ENCODE measurements around the gene DCAF15. TPM values are rescaled to one million over a fixed set of nuclear protein-coding genes. Genes with fewer than 3 reads are reported as not detected.

The DCAF15 gene
- total and polyA plus RNA-seq, 2 donors from 2014 or later, result 21.9 to 35.5 TPM

DNA sequence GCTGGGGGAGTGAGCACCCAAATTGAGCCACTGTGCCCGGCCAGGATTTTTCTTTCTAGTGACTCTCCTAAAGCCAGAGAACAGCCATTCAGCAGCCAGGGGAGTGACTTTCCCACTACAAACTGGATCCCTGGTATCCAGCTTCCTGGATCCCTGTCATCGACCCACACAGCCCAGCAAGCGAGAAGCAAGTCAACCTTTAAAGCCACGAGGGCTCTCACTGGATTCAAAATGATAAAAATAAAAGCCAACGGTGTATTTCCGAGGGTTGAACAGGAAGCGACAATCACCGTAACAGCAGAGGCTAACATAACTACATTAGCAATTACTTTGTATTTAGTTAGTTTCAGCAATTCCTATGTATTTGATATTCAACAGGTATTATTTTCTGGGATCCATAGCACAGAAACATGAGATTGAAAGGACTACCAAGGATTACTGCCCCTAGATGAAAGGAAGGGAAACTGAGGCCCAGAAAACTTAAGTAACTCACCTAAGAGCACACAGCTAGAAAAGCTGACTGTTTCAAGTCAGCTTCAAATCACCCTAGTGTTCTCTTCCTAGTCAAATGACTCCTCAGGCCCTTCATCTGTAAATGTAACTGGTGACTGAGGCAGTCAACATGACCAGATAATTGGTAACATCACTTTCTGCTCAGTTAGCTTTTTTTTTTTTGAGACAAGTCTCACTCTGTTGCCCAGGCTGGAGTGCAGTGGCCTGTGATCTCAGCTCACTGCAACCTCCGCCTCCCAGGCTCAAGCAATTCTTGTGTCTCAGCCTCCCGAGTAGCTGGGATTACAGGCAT lies 51.1 kb downstream of the DCAF15 start:
- Histone ChIP-seq H3K36me3 (ENCODE audit: control insufficient read depth in 2 of 3, insufficient read depth in 3 of 3, low read length in 3 of 3) (no peaks in the 10 kb centered on the region), H3K27ac (ENCODE audit: low read depth in 2 of 2, low read length in 2 of 2) (peak overlapping the region; percentile 56 to 69), H3K27me3 (ENCODE audit: control insufficient read depth, insufficient read depth, low read length) (no peaks in the 10 kb centered on the region), H3K9ac (ENCODE audit: low read length in 3 of 3) (peak overlapping the region in 1 of 3 donors; percentile 4), H3K4me1 (ENCODE audit: control insufficient read depth in 2 of 3, insufficient read depth in 2 of 3, low read depth in 1 of 3, low read length in 3 of 3) (peaks cover 0 to 23% (median 21%) of the 10 kb centered on the region in 3 donors), H3K4me3 (ENCODE audit: low read length in 3 of 3) (no peak overlapping the region), H3K9me3 (ENCODE audit: control insufficient read depth in 2 of 3, insufficient read depth in 1 of 3, low read length in 3 of 3) (no peaks in the 10 kb centered on the region)
- FAIRE-seq, result no peak
- no peak for TF ChIP-seq CTCF (IDR thresholded peaks at IDR 0.05; ENCODE audit: borderline replicate concordance, extremely low read depth, insufficient read depth)
- peak in 1 of 5 donors; percentile 22 for DNase-seq
- intact Hi-C loops (cut with DNase I), result no loop called here

GRCh38 chr19:14004619-14005348 lies 52.5 kb downstream of the DCAF15 start:
- Histone ChIP-seq H3K36me3 (ENCODE audit: control insufficient read depth in 2 of 3, insufficient read depth in 3 of 3, low read length in 3 of 3) (no peaks in the 10 kb centered on the region), H3K9me3 (ENCODE audit: control insufficient read depth in 2 of 3, insufficient read depth in 1 of 3, low read length in 3 of 3) (no peaks in the 10 kb centered on the region), H3K27ac (ENCODE audit: low read depth in 2 of 2, low read length in 2 of 2) (peak overlapping the region; percentile 97 to 99), H3K27me3 (ENCODE audit: control insufficient read depth, insufficient read depth, low read length) (no peaks in the 10 kb centered on the region), H3K9ac (ENCODE audit: low read length in 3 of 3) (peak overlapping the region in 1 of 3 donors; percentile 48), H3K4me1 (ENCODE audit: control insufficient read depth in 2 of 3, insufficient read depth in 2 of 3, low read depth in 1 of 3, low read length in 3 of 3) (peaks cover 0 to 23% (median 21%) of the 10 kb centered on the region in 3 donors), H3K4me3 (ENCODE audit: low read length in 3 of 3) (peak overlapping the region in 2 of 3 donors; percentile 51 to 65)
- TF ChIP-seq CTCF (IDR thresholded peaks at IDR 0.05; ENCODE audit: borderline replicate concordance, extremely low read depth, insufficient read depth), result no peak
- DNase-seq, result peak in 2 of 5 donors; percentile 39 to 83
- intact Hi-C loops (cut with DNase I), result no loop called here
- FAIRE-seq, result no peak

DNA sequence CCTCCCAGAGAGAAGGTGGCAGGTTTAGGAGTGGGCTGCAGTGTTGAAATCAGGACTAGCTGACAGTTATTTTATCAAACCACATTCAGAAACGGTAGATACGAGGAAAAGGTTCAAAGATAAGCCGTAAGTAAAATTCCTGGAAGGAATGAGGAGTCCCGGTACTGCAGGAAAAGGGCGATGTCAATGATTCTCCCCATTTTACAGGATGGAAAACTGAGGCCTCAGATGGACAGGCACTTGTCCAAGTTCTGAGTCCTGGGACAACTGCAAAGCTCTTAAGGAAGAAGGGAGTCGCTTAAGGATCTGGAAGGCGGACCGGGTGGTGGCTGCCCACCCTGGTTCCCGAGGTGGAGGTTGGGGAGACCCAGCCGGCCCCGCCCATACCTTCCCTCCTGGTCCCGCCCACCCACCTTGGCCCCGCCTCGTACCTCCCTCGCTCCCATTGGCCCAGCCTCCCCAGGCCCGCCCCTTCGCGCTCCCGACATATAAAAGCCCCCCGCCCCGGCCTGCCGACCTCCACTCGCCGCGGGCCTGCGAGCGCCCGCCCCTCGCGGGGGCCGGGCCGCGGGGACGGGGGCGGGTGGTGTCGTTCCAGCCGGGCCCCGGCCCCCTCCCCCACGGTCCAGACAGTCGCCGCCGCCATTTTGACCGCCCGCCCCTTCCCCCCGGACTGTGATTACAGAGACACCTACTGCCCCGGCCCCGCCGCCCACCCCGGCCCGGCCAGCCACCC lies 53.2 kb downstream of the DCAF15 start:
- Histone ChIP-seq H3K4me3 (ENCODE audit: low read length in 3 of 3) (peak overlapping the region; percentile 42 to 65 (median 56)), H3K9ac (ENCODE audit: low read length in 3 of 3) (peak overlapping the region in 1 of 3 donors; percentile 51), H3K27me3 (ENCODE audit: control insufficient read depth, insufficient read depth, low read length) (no peaks in the 10 kb centered on the region), H3K9me3 (ENCODE audit: control insufficient read depth in 2 of 3, insufficient read depth in 1 of 3, low read length in 3 of 3) (no peaks in the 10 kb centered on the region), H3K4me1 (ENCODE audit: control insufficient read depth in 2 of 3, insufficient read depth in 2 of 3, low read depth in 1 of 3, low read length in 3 of 3) (peaks cover 0 to 23% (median 21%) of the 10 kb centered on the region in 3 donors), H3K27ac (ENCODE audit: low read depth in 2 of 2, low read length in 2 of 2) (peak overlapping the region; percentile 97 to 99), H3K36me3 (ENCODE audit: control insufficient read depth in 2 of 3, insufficient read depth in 3 of 3, low read length in 3 of 3) (no peaks in the 10 kb centered on the region)
- DNase-seq, result peak; percentile 94 to 98 (median 96)
- intact Hi-C loops (cut with DNase I), result no loop called here
- no peak for FAIRE-seq
- TF ChIP-seq CTCF (IDR thresholded peaks at IDR 0.05; ENCODE audit: borderline replicate concordance, extremely low read depth, insufficient read depth), result no peak

Measured in kidney (tissue), 14 donors.